T-cell (primary cell): ENCODE data around the gene MICAL2. TPM values are rescaled to one million over a fixed set of nuclear protein-coding genes. Genes with fewer than 3 reads are reported as not detected.

ENCODE experiments used
- ATAC-seq, 4 experiments: fragments of 200-7000 bp in 3 of 4; fragments of 150-1000 bp in 1 of 4; cut with Tn5 transposase; replicated peaks in 1 of 4; 1 replicate in 3 of 4; 2 replicates in 1 of 4; pipeline ENCODE4 v1.10.0; 2021; ENCODE audit warnings: moderate library complexity in 3 of 4, mild to moderate bottlenecking in 2 of 4, moderate number of reproducible peaks in 1 of 4
- CTCF ChIA-PET, 2 donors: fragments of 300-600 bp; sonication (Branson Sonifier 250); formaldehyde crosslinking; loops; one replicate each; lab custom pipeline; 2022; ENCODE audit warnings: antibody characterized with exemption in 2 of 2; lab: Charles Lee
- POLR2A ChIA-PET, 2 donors: fragments of 300-600 bp; sonication (Branson Sonifier 250); formaldehyde crosslinking; loops; one replicate each; lab custom pipeline; 2022; ENCODE audit warnings: antibody characterized with exemption in 2 of 2; lab: Charles Lee
- DNase-seq, 35 experiments: peaks; one replicate each; pipeline versions ENCODE4 v3.0.0 to v3.0.0-alpha.2; 2013 to 2023
- H3K27ac ChIP-seq: one replicate; pipeline ENCODE4 v1.5.1; 2013; ENCODE audit warnings: low read length
- H3K27me3 ChIP-seq, 2 experiments: replicated peaks in 1 of 2; 1 replicate in 1 of 2; 2 replicates in 1 of 2; pipeline versions ENCODE4 v1.6.1 to v1.7.0; 2013; ENCODE audit warnings: low read length in 1 of 2, mixed read lengths in 1 of 2; ENCODE audit not compliant: control insufficient read depth in 2 of 2, insufficient read depth in 2 of 2; ENCODE audit errors: extremely low read depth in 1 of 2
- H3K36me3 ChIP-seq, 2 donors: 1 replicate in 1 of 2; 2 replicates in 1 of 2; pipeline versions ENCODE4 v1.6.1 to v1.7.0; 2013; ENCODE audit warnings: low read length in 1 of 2; ENCODE audit not compliant: control insufficient read depth in 2 of 2, insufficient read depth in 1 of 2; ENCODE audit errors: extremely low read depth in 1 of 2
- H3K4me1 ChIP-seq, 2 experiments: 1 replicate in 1 of 2; 2 replicates in 1 of 2; pipeline versions ENCODE4 v1.6.1 to v1.7.0; 2013; ENCODE audit warnings: low read length in 2 of 2, mixed read lengths in 1 of 2; ENCODE audit not compliant: insufficient read depth in 2 of 2, control insufficient read depth in 1 of 2; ENCODE audit errors: extremely low read depth in 1 of 2
- H3K4me3 ChIP-seq, 2 donors: 1 replicate in 1 of 2; 2 replicates in 1 of 2; pipeline versions ENCODE4 v1.5.1 to v1.7.0; 2013; ENCODE audit warnings: mild to moderate bottlenecking in 2 of 2, low read length in 1 of 2, moderate library complexity in 1 of 2; ENCODE audit not compliant: control insufficient read depth in 1 of 2; ENCODE audit errors: extremely low read depth in 1 of 2
- H3K9me3 ChIP-seq: 2 replicates; pipeline ENCODE4 v1.7.0; 2013
- H3K27ac Mint-ChIP-seq, 2 donors: one replicate each; pipeline ENCODE4 v1.8.0; 2020 to 2021; ENCODE audit warnings: mild to moderate bottlenecking in 2 of 2, mixed read lengths in 2 of 2
- H3K27me3 Mint-ChIP-seq, 2 donors: one replicate each; pipeline ENCODE4 v1.8.0; 2021 to 2022; ENCODE audit warnings: mixed read lengths in 2 of 2
- H3K36me3 Mint-ChIP-seq: one replicate; pipeline ENCODE4 v1.8.0; 2021; ENCODE audit warnings: mixed read lengths
- H3K4me1 Mint-ChIP-seq, 3 donors: one replicate each; pipeline ENCODE4 v1.8.0; 2020 to 2022; ENCODE audit warnings: mixed read lengths in 3 of 3, mild to moderate bottlenecking in 1 of 3
- H3K4me3 Mint-ChIP-seq, 3 donors: one replicate each; pipeline ENCODE4 v1.8.0; 2020 to 2022; ENCODE audit warnings: mild to moderate bottlenecking in 3 of 3, mixed read lengths in 3 of 3, moderate library complexity in 3 of 3
- H3K9me3 Mint-ChIP-seq, 3 donors: one replicate each; pipeline ENCODE4 v1.8.0; 2020 to 2022; ENCODE audit warnings: mixed read lengths in 3 of 3
- WGBS: methylation state at CpG from one replicate; pipeline ENCODE4 v1.1.5; 2013; ENCODE audit warnings: missing lambda C conversion rate; ENCODE audit not compliant: insufficient coverage; 5-methylcytosine and 5-hydroxymethylcytosine counted together
- total RNA-seq, 35 experiments: library from RNA in 6 of 35; stranded (reverse) in 6 of 35; fragments of 120-200 nt in 1 of 35; gene quantifications; one replicate each; pipeline versions ENCODE4 v1.2.1 to v1.2.4 and lab custom pipeline; 2013 to 2026

MICAL2 gene
- total RNA-seq, 5 donors from 2014 or later (not counting 1 experiment from before 2014, with no cell fraction given), result 13.7 to 38.7 (median 22.9) TPM

DNA sequence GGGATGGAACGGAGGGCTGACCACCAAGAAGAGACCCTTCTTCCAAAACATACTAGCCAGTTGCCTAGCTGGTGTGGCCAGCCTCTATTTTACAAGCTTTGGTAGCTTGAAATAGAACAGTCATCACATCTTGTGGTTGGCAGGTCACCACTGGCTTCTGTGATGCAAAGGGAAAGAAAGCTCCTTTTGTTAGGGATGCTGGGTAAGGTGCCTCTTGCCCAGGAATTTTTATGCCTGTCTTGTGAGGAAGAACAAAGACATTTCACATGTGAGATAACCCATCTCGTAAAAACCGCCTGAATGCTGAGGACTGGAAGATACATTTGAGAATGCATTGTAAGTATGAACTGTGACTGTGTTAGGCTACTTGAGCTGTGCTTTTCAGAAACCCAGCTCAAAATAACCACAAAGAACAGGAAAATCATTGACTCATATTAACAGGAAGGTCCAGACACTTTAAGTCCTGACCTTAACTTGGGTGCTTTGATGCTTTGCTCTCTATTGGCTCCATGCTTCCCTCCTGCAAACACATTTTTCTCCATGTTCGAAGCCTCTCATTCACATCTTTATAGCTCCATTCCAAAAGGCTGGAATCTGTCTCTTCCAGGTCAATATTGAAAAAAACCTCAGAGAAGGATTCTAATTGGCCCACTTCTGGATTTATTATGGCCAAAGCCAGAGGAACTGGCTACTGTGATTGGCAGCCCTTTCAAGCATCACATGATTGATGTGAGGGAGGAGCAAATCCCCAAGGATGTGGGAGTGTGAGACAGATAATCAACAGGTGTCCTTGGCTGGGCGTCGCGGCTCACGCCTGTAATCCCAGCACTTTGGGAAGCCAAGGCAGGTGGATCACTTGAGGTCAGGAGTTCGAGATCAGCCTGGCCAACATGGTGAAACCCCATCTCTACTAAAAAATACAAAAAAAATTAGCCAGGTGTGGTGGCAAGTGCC, 53.9 kb downstream of the MICAL2 start:
- ATAC-seq (no peak), DNase-seq (no peak)
- H3K27ac ChIP-seq, result no peak overlapping the region
- ChIA-PET POLR2A (no interaction called here), CTCF (no interaction called here)
- Mint-ChIP-seq H3K36me3 (peaks cover 4% of the 10 kb centered on the region), H3K4me1 (peaks cover 0 to 12% (median 4%) of the 10 kb centered on the region in 3 donors), H3K27ac (no peak overlapping the region), H3K4me3 (no peak overlapping the region), H3K27me3 (no peaks in the 10 kb centered on the region), H3K9me3 (no peaks in the 10 kb centered on the region)
- peaks cover 0 to 3% of the 10 kb centered on the region in 2 experiments for H3K27me3 ChIP-seq
- H3K9me3 ChIP-seq, result no peaks in the 10 kb centered on the region
- no peaks in the 10 kb centered on the region for H3K4me1 ChIP-seq
- H3K4me3 ChIP-seq, result no peak overlapping the region
- H3K36me3 ChIP-seq, result peaks cover 2 to 9% of the 10 kb centered on the region in 2 donors
- WGBS, result 100% methylated on average over 1 of the region's 9 CpGs

GRCh38 chr11:12165237-12165875, 55.0 kb downstream of the MICAL2 start:
- Mint-ChIP-seq H3K9me3 (no peaks in the 10 kb centered on the region), H3K27me3 (no peaks in the 10 kb centered on the region), H3K4me1 (peaks cover 0 to 12% (median 4%) of the 10 kb centered on the region in 3 donors), H3K4me3 (no peak overlapping the region), H3K27ac (no peak overlapping the region), H3K36me3 (peaks cover 4% of the 10 kb centered on the region)
- ATAC-seq, result no peak
- POLR2A ChIA-PET, result no interaction called here
- H3K4me3 ChIP-seq, result no peak overlapping the region
- DNase-seq, result no peak
- 73% methylated on average over 7 of the region's 8 CpGs for WGBS
- peaks cover 0 to 3% of the 10 kb centered on the region in 2 experiments for H3K27me3 ChIP-seq
- no peaks in the 10 kb centered on the region for H3K4me1 ChIP-seq
- CTCF ChIA-PET, result no interaction called here
- H3K27ac ChIP-seq, result no peak overlapping the region
- peaks cover 2 to 9% of the 10 kb centered on the region in 2 donors for H3K36me3 ChIP-seq
- no peaks in the 10 kb centered on the region for H3K9me3 ChIP-seq

GRCh38 chr11:12166299-12167060, 56.1 kb downstream of the MICAL2 start:
- POLR2A ChIA-PET, result no interaction called here

DNA sequence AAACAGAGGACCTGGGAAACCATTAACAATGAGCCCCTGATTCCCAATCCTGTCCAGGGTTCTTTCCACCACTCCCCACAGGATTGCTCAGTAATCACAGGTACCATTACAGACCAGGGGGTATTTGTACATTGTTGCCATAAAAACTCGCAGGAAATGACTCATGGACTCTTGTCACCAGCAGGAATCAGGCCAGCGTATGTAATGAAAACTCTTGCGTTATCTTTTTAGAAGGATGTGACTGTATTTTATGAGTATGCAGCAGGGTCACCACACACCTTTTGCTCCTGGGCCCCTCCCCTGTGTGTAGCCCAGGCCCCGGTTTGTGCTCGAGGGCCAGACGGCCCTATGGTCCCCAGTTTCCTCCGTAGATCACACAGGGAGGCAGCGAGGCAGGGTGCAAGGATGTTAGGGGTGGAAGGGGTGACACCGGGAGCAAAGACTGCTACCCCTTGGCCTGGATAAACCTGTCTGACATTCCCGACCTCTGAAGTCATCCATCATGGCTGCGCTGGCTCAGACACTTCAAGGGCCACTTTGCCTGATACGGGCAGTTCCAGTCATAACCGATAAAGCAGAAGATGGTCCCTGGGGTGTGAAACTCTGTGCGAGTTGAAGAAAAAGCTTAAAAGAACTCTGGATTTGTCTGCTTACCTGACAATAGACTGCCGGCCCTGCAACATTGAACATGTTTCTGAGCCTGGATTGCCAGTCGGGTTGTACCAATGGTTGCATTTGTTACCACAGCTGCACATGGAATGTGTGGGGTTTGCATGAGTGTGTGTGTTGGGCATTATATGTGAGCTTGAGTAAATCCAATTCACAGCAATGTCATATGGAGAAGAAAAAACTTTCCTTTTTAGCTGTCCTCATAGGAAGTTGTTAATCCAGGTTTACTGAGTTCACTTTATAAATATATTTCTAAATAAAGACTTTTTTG, 56.9 kb downstream of the MICAL2 start:
- H3K9me3 ChIP-seq, result no peaks in the 10 kb centered on the region
- H3K4me1 Mint-ChIP-seq, result peaks cover 0 to 12% (median 4%) of the 10 kb centered on the region in 3 donors
- H3K27me3 ChIP-seq, result peaks cover 0 to 3% of the 10 kb centered on the region in 2 experiments
- CTCF ChIA-PET, result interaction anchor here in 1 of 2 donors (0.8 to 1.2 kb wide), 2 partner anchors 27 to 115 kb away, joined by 3 to 6 read pairs; no protein-coding TSS in a partner anchor
- no peak for DNase-seq
- no peak overlapping the region for H3K4me3 ChIP-seq
- peak in 3 of 4 experiments; percentile 16 to 40 (median 30) for ATAC-seq
- peak overlapping the region in 1 of 2 donors; percentile 56 for H3K27ac Mint-ChIP-seq
- no peaks in the 10 kb centered on the region for H3K4me1 ChIP-seq
- H3K9me3 Mint-ChIP-seq, result no peaks in the 10 kb centered on the region
- H3K27ac ChIP-seq, result no peak overlapping the region
- POLR2A ChIA-PET, result no interaction called here
- H3K4me3 Mint-ChIP-seq, result no peak overlapping the region
- H3K27me3 Mint-ChIP-seq, result no peaks in the 10 kb centered on the region
- WGBS, result 93% methylated on average over 13 of the region's 16 CpGs
- peaks cover 0 to 7% of the 10 kb centered on the region in 2 donors for H3K36me3 ChIP-seq
- H3K36me3 Mint-ChIP-seq, result peaks cover 4% of the 10 kb centered on the region

More at GRCh38 chr11:12166299-12167060, 56.1 kb downstream of the MICAL2 start:
- 100% methylated on average over 2 of the region's 5 CpGs for WGBS
- H3K27me3 ChIP-seq, result peaks cover 0 to 3% of the 10 kb centered on the region in 2 experiments
- Mint-ChIP-seq H3K4me1 (peaks cover 0 to 12% (median 4%) of the 10 kb centered on the region in 3 donors), H3K36me3 (peaks cover 4% of the 10 kb centered on the region), H3K27ac (no peak overlapping the region), H3K27me3 (no peaks in the 10 kb centered on the region), H3K9me3 (no peaks in the 10 kb centered on the region), H3K4me3 (no peak overlapping the region)
- no peak overlapping the region for H3K27ac ChIP-seq
- no peaks in the 10 kb centered on the region for H3K4me1 ChIP-seq
- no peak overlapping the region for H3K4me3 ChIP-seq
- CTCF ChIA-PET, result interaction anchor here in 1 of 2 donors (0.8 to 1.2 kb wide), 2 partner anchors 26 to 116 kb away, joined by 3 to 6 read pairs; no protein-coding TSS in a partner anchor
- DNase-seq (no peak), ATAC-seq (no peak)
- H3K36me3 ChIP-seq, result peaks cover 2 to 9% of the 10 kb centered on the region in 2 donors
- H3K9me3 ChIP-seq, result no peaks in the 10 kb centered on the region

GRCh38 chr11:12168114-12168513, 57.7 kb downstream of the MICAL2 start:
- Histone ChIP-seq H3K36me3 (peaks cover 0 to 3% of the 10 kb centered on the region in 2 donors), H3K27ac (no peak overlapping the region), H3K4me1 (no peaks in the 10 kb centered on the region), H3K9me3 (no peaks in the 10 kb centered on the region), H3K27me3 (peaks cover 0 to 3% of the 10 kb centered on the region in 2 experiments), H3K4me3 (no peak overlapping the region)
- H3K9me3 Mint-ChIP-seq, result no peaks in the 10 kb centered on the region
- H3K27ac Mint-ChIP-seq, result no peak overlapping the region
- POLR2A ChIA-PET, result no interaction called here
- H3K4me1 Mint-ChIP-seq, result peaks cover 0 to 12% (median 4%) of the 10 kb centered on the region in 3 donors
- H3K4me3 Mint-ChIP-seq, result no peak overlapping the region
- WGBS, result 100% methylated on average over 3 of the region's 3 CpGs
- H3K36me3 Mint-ChIP-seq, result peaks cover under 1% of the 10 kb centered on the region
- CTCF ChIA-PET, result no interaction called here
- DNase-seq (no peak), ATAC-seq (no peak)
- H3K27me3 Mint-ChIP-seq, result no peaks in the 10 kb centered on the region
